SU-DHL-6 (cell line): ENCODE results near the gene SLC25A40.

Source experiments
- EZH2phosphoT487 ChIP-seq: fragments of 200-600 bp; sonication (generic), shearing (Covaris generic); conservative IDR thresholded peaks from 2 replicates; pipeline ENCODE4 v1.6.1; 2018; ENCODE audit warnings: mild to moderate bottlenecking, antibody characterized with exemption, low read length, moderate library complexity, mixed read lengths
- TF ChIP-seq, protein P1 (sequence below): fragments of 200-600 bp; sonication (generic); IDR thresholded peaks from one replicate; pipeline ENCODE4 v1.5.1; 2017; ENCODE audit warnings: antibody characterized with exemption, mild to moderate bottlenecking, low read length, moderate library complexity; ENCODE audit not compliant: insufficient read depth, poor library complexity, severe bottlenecking

DNA sequence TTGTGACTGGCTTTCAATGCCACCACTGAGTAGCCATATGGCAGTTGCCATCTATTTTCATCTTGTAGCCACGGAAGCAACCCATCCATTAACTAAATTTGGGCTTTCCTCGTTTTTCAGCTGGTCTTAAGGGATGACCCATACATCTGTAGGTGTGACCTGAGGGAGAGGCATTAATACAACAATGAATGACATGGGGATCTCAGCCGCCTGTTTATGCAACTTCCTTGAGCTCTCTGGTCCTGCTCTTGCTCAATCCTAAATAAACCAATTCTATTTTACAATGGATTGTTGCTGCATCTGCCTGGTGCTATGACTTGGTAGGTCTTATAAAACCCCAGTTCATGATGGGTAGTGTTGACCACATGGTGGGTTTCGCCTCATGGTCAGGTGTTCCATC lies 36.0 kb upstream of the SLC25A40 start:
- TF ChIP-seq, protein P1, sequence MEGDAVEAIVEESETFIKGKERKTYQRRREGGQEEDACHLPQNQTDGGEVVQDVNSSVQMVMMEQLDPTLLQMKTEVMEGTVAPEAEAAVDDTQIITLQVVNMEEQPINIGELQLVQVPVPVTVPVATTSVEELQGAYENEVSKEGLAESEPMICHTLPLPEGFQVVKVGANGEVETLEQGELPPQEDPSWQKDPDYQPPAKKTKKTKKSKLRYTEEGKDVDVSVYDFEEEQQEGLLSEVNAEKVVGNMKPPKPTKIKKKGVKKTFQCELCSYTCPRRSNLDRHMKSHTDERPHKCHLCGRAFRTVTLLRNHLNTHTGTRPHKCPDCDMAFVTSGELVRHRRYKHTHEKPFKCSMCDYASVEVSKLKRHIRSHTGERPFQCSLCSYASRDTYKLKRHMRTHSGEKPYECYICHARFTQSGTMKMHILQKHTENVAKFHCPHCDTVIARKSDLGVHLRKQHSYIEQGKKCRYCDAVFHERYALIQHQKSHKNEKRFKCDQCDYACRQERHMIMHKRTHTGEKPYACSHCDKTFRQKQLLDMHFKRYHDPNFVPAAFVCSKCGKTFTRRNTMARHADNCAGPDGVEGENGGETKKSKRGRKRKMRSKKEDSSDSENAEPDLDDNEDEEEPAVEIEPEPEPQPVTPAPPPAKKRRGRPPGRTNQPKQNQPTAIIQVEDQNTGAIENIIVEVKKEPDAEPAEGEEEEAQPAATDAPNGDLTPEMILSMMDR, result no peak
- no peak for TF ChIP-seq EZH2phosphoT487
